ENCODE measurements around the gene ANKRD12.

DNA sequence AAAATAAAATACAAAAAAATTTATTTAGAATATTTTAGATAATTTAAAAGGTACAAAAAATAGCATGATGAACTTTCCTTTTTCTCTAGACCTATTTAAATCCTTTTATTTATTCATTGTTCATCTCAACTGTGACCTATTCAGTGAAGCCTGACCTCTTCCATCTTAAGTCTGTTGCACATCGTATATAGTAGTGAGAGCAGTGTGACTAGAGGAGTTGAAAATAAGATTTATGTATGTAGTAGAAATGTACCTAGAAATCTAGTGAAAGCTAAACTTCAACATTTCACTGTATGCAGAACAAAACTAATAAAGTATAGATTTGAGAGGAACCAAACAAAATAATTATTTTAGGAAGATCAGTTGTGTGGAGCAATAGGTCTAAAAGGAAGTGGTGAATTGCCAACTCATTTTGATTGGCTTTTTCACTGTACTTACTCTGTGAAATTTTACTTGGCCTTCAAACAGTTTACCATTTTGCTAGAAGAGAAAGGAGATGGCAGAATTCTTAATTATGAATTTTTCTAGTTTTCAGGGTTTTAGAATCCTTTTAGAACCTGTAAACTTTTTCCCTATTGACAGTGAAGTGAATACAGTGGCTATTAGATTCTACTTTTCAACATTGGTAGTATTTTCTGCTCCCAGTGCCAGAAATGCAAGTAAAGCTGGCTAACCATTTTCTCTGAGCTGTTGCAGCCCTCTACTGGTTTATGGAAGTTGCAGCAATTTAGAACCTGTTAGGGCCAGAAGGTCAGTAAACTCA is 11.0 kb downstream of the ANKRD12 start:
- TF ChIP-seq REST (IDR thresholded peaks at IDR 0.05; ENCODE audit: borderline replicate concordance) (no peak), EZH2 (IDR thresholded peaks at IDR 0.05; ENCODE audit: borderline replicate concordance, insufficient read depth, low read length, poor library complexity, severe bottlenecking) (no peak), MXI1 (conservative IDR thresholded peaks at IDR 0.05; ENCODE audit: poor library complexity, severe bottlenecking) (no peak), SMC3 (conservative IDR thresholded peaks at IDR 0.05; ENCODE audit: poor library complexity) (peak; percentile 69), TAF1 (IDR thresholded peaks at IDR 0.05; ENCODE audit: low read depth) (no peak)

Data from neural cell (in vitro differentiated cells).